ENCODE measurements around the gene STK11. TPM values are rescaled to one million over a fixed set of nuclear protein-coding genes. Genes with fewer than 3 reads are reported as not detected.

Gene STK11
- total and polyA plus RNA-seq, 2 experiments from 2014 or later: 19.4 to 96.5 TPM

DNA sequence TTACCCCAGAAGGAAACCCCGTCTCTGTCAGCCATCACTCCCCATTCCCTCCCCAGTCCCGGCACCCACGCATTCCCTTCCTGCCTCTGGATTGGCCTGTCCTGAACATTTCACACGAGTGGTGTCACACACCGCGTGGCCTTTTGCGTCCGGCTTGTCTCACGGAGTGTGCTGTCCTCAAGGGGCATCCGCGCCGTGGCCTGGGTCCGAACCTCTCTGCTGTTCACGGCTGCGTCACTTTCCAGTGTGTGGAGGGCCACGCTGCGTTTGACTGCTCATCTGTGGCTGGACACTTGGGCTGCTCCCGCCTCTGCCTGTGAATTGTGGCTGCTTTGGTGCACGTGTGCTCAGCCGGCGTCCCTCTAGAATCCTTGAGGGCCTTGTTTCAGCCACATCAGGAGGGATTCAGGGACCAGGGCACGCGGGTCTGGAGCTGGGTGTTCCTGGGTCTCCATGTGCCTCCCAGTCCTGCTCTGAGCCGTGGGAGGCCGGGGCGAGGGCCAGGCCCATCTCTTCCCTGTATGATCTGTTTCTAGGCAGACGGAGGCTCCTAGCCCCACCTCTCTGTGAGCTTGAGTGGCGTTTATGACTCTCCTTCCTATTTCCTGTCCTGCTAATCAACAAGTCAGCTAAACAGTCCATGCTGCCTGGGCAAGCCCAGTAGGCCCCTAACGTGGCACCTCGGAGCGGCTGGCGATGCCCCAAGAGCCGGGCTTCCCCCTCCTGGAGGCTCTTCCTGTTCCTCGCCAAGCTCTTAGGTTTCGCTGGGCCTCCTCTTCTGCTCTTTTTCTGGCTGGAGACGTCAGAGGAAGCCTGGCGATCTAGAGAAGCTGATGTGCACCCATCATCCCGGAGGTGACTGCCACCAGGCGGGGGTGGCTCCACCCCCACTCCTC is 8.1 kb downstream of the STK11 start (continued):
- TF ChIP-seq, protein P1, sequence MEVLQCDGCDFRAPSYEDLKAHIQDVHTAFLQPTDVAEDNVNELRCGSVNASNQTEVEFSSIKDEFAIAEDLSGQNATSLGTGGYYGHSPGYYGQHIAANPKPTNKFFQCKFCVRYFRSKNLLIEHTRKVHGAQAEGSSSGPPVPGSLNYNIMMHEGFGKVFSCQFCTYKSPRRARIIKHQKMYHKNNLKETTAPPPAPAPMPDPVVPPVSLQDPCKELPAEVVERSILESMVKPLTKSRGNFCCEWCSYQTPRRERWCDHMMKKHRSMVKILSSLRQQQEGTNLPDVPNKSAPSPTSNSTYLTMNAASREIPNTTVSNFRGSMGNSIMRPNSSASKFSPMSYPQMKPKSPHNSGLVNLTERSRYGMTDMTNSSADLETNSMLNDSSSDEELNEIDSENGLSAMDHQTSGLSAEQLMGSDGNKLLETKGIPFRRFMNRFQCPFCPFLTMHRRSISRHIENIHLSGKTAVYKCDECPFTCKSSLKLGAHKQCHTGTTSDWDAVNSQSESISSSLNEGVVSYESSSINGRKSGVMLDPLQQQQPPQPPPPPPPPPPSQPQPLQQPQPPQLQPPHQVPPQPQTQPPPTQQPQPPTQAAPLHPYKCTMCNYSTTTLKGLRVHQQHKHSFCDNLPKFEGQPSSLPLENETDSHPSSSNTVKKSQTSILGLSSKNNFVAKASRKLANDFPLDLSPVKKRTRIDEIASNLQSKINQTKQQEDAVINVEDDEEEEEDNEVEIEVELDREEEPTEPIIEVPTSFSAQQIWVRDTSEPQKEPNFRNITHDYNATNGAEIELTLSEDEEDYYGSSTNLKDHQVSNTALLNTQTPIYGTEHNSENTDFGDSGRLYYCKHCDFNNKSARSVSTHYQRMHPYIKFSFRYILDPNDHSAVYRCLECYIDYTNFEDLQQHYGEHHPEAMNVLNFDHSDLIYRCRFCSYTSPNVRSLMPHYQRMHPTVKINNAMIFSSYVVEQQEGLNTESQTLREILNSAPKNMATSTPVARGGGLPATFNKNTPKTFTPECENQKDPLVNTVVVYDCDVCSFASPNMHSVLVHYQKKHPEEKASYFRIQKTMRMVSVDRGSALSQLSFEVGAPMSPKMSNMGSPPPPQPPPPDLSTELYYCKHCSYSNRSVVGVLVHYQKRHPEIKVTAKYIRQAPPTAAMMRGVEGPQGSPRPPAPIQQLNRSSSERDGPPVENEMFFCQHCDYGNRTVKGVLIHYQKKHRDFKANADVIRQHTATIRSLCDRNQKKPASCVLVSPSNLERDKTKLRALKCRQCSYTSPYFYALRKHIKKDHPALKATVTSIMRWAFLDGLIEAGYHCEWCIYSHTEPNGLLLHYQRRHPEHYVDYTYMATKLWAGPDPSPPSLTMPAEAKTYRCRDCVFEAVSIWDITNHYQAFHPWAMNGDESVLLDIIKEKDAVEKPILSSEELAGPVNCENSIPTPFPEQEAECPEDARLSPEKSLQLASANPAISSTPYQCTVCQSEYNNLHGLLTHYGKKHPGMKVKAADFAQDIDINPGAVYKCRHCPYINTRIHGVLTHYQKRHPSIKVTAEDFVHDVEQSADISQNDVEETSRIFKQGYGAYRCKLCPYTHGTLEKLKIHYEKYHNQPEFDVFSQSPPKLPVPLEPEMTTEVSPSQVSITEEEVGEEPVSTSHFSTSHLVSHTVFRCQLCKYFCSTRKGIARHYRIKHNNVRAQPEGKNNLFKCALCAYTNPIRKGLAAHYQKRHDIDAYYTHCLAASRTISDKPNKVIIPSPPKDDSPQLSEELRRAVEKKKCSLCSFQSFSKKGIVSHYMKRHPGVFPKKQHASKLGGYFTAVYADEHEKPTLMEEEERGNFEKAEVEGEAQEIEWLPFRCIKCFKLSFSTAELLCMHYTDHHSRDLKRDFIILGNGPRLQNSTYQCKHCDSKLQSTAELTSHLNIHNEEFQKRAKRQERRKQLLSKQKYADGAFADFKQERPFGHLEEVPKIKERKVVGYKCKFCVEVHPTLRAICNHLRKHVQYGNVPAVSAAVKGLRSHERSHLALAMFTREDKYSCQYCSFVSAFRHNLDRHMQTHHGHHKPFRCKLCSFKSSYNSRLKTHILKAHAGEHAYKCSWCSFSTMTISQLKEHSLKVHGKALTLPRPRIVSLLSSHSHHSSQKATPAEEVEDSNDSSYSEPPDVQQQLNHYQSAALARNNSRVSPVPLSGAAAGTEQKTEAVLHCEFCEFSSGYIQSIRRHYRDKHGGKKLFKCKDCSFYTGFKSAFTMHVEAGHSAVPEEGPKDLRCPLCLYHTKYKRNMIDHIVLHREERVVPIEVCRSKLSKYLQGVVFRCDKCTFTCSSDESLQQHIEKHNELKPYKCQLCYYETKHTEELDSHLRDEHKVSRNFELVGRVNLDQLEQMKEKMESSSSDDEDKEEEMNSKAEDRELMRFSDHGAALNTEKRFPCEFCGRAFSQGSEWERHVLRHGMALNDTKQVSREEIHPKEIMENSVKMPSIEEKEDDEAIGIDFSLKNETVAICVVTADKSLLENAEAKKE (CRISPR knock-in tag; IDR thresholded peaks at IDR 0.05): no peak
- TF ChIP-seq CREB1 (CRISPR knock-in tag; IDR thresholded peaks at IDR 0.05; ENCODE audit: low read depth): no peak
- TF ChIP-seq ZNF114 (CRISPR knock-in tag; IDR thresholded peaks at IDR 0.05): no peak
- no peak for TF ChIP-seq EZH2phosphoT487 (IDR thresholded peaks at IDR 0.05; ENCODE audit: unreplicated experiment)
- TF ChIP-seq, protein P2, sequence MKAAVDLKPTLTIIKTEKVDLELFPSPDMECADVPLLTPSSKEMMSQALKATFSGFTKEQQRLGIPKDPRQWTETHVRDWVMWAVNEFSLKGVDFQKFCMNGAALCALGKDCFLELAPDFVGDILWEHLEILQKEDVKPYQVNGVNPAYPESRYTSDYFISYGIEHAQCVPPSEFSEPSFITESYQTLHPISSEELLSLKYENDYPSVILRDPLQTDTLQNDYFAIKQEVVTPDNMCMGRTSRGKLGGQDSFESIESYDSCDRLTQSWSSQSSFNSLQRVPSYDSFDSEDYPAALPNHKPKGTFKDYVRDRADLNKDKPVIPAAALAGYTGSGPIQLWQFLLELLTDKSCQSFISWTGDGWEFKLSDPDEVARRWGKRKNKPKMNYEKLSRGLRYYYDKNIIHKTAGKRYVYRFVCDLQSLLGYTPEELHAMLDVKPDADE (IDR thresholded peaks at IDR 0.05): no peak
- TF ChIP-seq STAT1 (IDR thresholded peaks at IDR 0.05; ENCODE audit: unreplicated experiment): no peak

DNA sequence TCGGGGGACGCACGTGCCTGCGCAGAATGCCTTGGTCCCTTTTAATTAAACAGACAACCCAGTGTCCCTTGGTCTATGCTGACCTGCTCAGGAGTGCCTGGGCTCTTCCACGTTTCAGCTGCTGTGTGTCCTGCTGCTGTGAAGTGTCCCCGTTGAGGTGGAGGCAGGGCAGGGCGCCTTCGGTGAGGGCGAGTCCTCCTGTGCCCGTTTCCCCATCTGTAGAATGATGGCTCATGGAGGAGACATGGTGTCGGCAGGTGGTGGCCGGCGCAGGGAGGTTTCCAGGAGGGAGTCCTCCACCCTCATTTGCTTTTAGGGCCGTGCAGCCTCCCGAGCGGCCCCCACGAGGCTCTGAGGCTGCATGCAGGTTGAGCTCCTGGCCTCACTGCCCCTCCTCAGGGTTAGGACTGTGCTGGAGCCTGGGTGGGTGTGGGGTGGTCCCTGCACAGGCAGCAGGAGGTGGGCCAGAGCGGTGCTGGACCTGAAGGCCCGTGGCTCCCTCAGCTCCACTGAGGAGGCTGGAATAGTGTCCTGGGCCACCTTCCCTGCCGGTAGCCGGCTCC is 8.8 kb downstream of the STK11 start:
- Mint-ChIP-seq H3K27me3 (ENCODE audit: insufficient read depth, low read depth, poor library complexity) (peaks cover 11% of the 10 kb centered on the region), H3K4me1 (peaks cover 34% of the 10 kb centered on the region), H3K27ac (peak overlapping the region; percentile 81; the same call in 1 of the 2 replicates), H3K36me3 (ENCODE audit: low read depth) (peaks cover 15% of the 10 kb centered on the region), H3K9me3 (no peaks in the 10 kb centered on the region), H3K4me3 (no peak overlapping the region)
- no peak for DNase-seq (ENCODE audit: low spot score)
- Histone ChIP-seq H3K4me1 (ENCODE audit: insufficient read depth) (peaks cover 19% of the 10 kb centered on the region; the same call in 1 of the 2 replicates), H3K4me2 (no peak overlapping the region), H3K27me3 (ENCODE audit: insufficient read depth) (no peaks in the 10 kb centered on the region), H2AFZ (no peak overlapping the region), H3K27ac (ENCODE audit: low read depth) (peak overlapping the region; percentile 84), H3K36me3 (ENCODE audit: insufficient read depth) (no peaks in the 10 kb centered on the region; the same call in 1 of the 2 replicates), H3K9me2 (ENCODE audit: insufficient read depth) (no peaks in the 10 kb centered on the region), H3K4me3 (no peak overlapping the region), H4K20me1 (replicated peaks; ENCODE audit: insufficient read depth) (peaks cover 51% of the 10 kb centered on the region; the same call in 1 of the 2 replicates), H3K79me2 (replicated peaks; ENCODE audit: insufficient read depth) (peaks cover 94% of the 10 kb centered on the region), H3F3A (replicated peaks; ENCODE audit: low read depth) (peaks cover 14% of the 10 kb centered on the region)
- no peak for ATAC-seq
- TF ChIP-seq ZNF114 (CRISPR knock-in tag; IDR thresholded peaks at IDR 0.05) (no peak), POLR2AphosphoS5 (IDR thresholded peaks at IDR 0.05; ENCODE audit: low read depth) (no peak), ZNF331 (CRISPR knock-in tag; IDR thresholded peaks at IDR 0.05; ENCODE audit: low read depth) (no peak)
- TF ChIP-seq, protein P2 (IDR thresholded peaks at IDR 0.05): no peak

Measured in GM23338 (cell line).